ENCODE results near the gene LRMDA.

DNA sequence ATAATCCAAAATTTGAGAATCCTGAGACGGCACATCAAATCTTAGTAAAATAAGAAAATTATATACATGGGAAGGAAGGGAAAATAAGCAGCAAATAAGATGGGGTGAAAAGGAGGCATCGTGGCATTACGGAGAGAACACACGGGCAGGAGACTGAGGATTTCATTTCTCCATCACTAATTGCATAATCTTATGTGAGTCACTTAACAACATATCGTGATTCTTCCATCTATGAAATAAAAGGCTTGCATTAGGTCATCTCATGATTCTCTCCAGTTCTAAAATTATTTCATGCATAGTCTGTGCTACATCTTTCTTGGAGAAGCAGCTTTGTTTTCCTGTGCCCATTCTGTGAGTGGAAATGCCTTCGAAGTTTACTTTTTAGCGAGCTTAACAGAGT is 288.7 kb downstream of the LRMDA start:
- no peak for TF ChIP-seq EZH2phosphoT487 (IDR thresholded peaks at IDR 0.05; ENCODE audit: borderline replicate concordance, low read depth, low read length)
- TF ChIP-seq, protein P1, sequence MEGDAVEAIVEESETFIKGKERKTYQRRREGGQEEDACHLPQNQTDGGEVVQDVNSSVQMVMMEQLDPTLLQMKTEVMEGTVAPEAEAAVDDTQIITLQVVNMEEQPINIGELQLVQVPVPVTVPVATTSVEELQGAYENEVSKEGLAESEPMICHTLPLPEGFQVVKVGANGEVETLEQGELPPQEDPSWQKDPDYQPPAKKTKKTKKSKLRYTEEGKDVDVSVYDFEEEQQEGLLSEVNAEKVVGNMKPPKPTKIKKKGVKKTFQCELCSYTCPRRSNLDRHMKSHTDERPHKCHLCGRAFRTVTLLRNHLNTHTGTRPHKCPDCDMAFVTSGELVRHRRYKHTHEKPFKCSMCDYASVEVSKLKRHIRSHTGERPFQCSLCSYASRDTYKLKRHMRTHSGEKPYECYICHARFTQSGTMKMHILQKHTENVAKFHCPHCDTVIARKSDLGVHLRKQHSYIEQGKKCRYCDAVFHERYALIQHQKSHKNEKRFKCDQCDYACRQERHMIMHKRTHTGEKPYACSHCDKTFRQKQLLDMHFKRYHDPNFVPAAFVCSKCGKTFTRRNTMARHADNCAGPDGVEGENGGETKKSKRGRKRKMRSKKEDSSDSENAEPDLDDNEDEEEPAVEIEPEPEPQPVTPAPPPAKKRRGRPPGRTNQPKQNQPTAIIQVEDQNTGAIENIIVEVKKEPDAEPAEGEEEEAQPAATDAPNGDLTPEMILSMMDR (conservative IDR thresholded peaks at IDR 0.05; ENCODE audit: low read length), result no peak

Data from OCI-LY7 (cell line).